Retinal pigment epithelial cell (primary cell): ENCODE data around the gene ILF3.

Experiments used
- DNase-seq: peaks from one replicate; pipeline ENCODE4 v3.0.0-alpha.2; 2010; ENCODE audit warnings: low read depth
- H3K4me3 ChIP-seq: 2 replicates; pipeline ENCODE4 v1.5.1; 2011; ENCODE audit warnings: mild to moderate bottlenecking, low read length, control low read depth, moderate library complexity
- TF ChIP-seq, protein P1 (sequence below): conservative IDR thresholded peaks from 2 replicates; pipeline ENCODE4 v1.5.1; 2011; ENCODE audit warnings: low read depth, low read length, control low read depth, inconsistent platforms

ILF3 gene

GRCh38 chr19:10723591-10723990, 69.4 kb downstream of the ILF3 start:
- no peak for DNase-seq
- no peak overlapping the region for H3K4me3 ChIP-seq
- TF ChIP-seq, protein P1, sequence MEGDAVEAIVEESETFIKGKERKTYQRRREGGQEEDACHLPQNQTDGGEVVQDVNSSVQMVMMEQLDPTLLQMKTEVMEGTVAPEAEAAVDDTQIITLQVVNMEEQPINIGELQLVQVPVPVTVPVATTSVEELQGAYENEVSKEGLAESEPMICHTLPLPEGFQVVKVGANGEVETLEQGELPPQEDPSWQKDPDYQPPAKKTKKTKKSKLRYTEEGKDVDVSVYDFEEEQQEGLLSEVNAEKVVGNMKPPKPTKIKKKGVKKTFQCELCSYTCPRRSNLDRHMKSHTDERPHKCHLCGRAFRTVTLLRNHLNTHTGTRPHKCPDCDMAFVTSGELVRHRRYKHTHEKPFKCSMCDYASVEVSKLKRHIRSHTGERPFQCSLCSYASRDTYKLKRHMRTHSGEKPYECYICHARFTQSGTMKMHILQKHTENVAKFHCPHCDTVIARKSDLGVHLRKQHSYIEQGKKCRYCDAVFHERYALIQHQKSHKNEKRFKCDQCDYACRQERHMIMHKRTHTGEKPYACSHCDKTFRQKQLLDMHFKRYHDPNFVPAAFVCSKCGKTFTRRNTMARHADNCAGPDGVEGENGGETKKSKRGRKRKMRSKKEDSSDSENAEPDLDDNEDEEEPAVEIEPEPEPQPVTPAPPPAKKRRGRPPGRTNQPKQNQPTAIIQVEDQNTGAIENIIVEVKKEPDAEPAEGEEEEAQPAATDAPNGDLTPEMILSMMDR: no peak

GRCh38 chr19:10724573-10725071, 70.5 kb downstream of the ILF3 start:
- DNase-seq: no peak
- no peak overlapping the region for H3K4me3 ChIP-seq
- TF ChIP-seq, protein P1: no peak

- TF ChIP-seq, protein P1: no peak
Measured at GRCh38 chr19:10725415-10725814, 71.3 kb downstream of the ILF3 start.

GRCh38 chr19:10726268-10726667, 72.1 kb downstream of the ILF3 start:
- no peak for DNase-seq
- no peak overlapping the region for H3K4me3 ChIP-seq
- TF ChIP-seq, protein P1: no peak

More at GRCh38 chr19:10725415-10725814, 71.3 kb downstream of the ILF3 start:
- no peak overlapping the region for H3K4me3 ChIP-seq
- no peak for DNase-seq

DNA sequence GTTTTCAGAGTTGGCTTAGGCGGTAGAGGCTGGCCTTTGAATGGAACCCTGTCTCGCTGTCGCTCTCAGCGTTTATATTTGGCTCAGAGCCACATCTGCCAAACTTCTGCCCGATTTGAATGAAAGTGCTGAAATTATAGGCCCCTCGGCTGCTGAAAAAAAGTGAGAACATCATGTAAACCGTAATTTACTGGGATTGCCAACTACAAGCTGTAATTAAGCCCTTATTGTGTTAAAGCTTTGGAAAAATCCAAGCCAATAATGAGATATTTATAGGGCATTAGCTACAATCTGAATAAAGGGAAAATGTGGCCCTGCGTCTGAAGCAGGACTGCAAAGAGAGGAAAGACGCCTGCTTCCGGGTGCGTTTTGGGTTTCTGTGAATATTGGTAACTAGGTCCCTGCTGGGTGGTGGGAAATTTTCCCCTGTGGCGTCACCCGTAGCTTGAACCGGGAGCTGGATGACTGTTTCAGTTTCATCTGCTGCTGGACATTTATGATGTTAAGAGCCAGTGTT, 73.6 kb downstream of the ILF3 start:
- DNase-seq: no peak
- TF ChIP-seq, protein P1: no peak
- no peak overlapping the region for H3K4me3 ChIP-seq

GRCh38 chr19:10729411-10729810, 75.3 kb downstream of the ILF3 start:
- H3K4me3 ChIP-seq: no peak overlapping the region
- no peak for DNase-seq
- TF ChIP-seq, protein P1: no peak

GRCh38 chr19:10730932-10731331, 76.8 kb downstream of the ILF3 start:
- TF ChIP-seq, protein P1: no peak
- no peak for DNase-seq
- no peak overlapping the region for H3K4me3 ChIP-seq
